Heart right ventricle (tissue), 16 donors: ENCODE data around the gene BTBD16. TPM values are rescaled to one million over a fixed set of nuclear protein-coding genes. Genes with fewer than 3 reads are reported as not detected.

Source experiments
- ATAC-seq, 8 donors: fragments of 200-7000 bp; cut with Tn5 transposase; one replicate each; pipeline ENCODE4 v1.9.1; 2020; ENCODE audit warnings: mild to moderate bottlenecking in 8 of 8, moderate library complexity in 8 of 8, moderate number of reproducible peaks in 1 of 8
- DNase-seq, 2 donors: peaks; one replicate each; pipeline ENCODE4 v3.0.0-alpha.2; 2020
- H3K27ac ChIP-seq, 10 donors: fragments of 200-600 bp; sonication (generic) in 2 of 10; one replicate each; pipeline versions ENCODE4 v1.5.0 to v1.8.0; 2020 to 2022; ENCODE audit warnings: mild to moderate bottlenecking in 3 of 10
- H3K27me3 ChIP-seq, 7 donors: fragments of 200-600 bp; one replicate each; pipeline ENCODE4 v1.8.0; 2021 to 2022; ENCODE audit warnings: mild to moderate bottlenecking in 2 of 7
- H3K36me3 ChIP-seq, 9 donors: fragments of 200-600 bp; sonication (generic) in 1 of 9; one replicate each; pipeline versions ENCODE4 v1.5.0 to v1.8.0; 2020 to 2022; ENCODE audit warnings: mild to moderate bottlenecking in 2 of 9
- H3K4me1 ChIP-seq, 9 donors: fragments of 200-600 bp; sonication (generic) in 1 of 9; one replicate each; pipeline versions ENCODE4 v1.5.0 to v1.8.0; 2020 to 2022; ENCODE audit warnings: mild to moderate bottlenecking in 4 of 9
- H3K4me3 ChIP-seq, 10 donors: fragments of 200-600 bp; sonication (generic) in 2 of 10; one replicate each; pipeline versions ENCODE4 v1.5.0 to v1.8.0; 2020 to 2022; ENCODE audit warnings: mild to moderate bottlenecking in 7 of 10, moderate library complexity in 2 of 10
- H3K9me3 ChIP-seq, 11 donors: fragments of 200-600 bp in 10 of 11; sonication (generic) in 2 of 11; one replicate each; pipeline versions ENCODE4 v1.5.0 to v1.8.0; 2013 to 2022; ENCODE audit warnings: mild to moderate bottlenecking in 2 of 11, control low read depth in 1 of 11, moderate library complexity in 1 of 11
- CTCF ChIP-seq, 9 donors: fragments of 200-600 bp; sonication (generic) in 2 of 9; IDR thresholded peaks; one replicate each; pipeline versions ENCODE4 v1.5.0 to v1.8.0; 2021 to 2022; ENCODE audit warnings: antibody characterized with exemption in 9 of 9, mild to moderate bottlenecking in 5 of 9, moderate library complexity in 1 of 9
- WGBS, 2 donors: extraction: QIAGEN DNeasy Blood & Tissue Kit; methylation state at CpG; one replicate each; pipeline ENCODE4 v1.1.7; 2013; ENCODE audit warnings: inconsistent platforms in 1 of 2; 5-methylcytosine and 5-hydroxymethylcytosine counted together
- intact Hi-C, 10 donors: fragments of 100-400 bp; cut with DNase I; formaldehyde crosslinking; loops; one replicate each; pipeline versions ENCODE4 v1.11.1 to v1.14.2; 2022
- polyA plus RNA-seq, 2 donors: library from polyadenylated mRNA; stranded (reverse); fragments of 200-250 nt; gene quantifications; one replicate each; pipeline ENCODE4 v1.2.3, GENCODE V29; 2013
- total RNA-seq, 10 donors: library from RNA; stranded (reverse); fragmentation: NEBNext Ultra II Directional in 3 of 10; extraction: Animal tissue kit (Norgen Biotek cat#: 25700) in 3 of 10; gene quantifications; one replicate each; pipeline versions ENCODE4 v1.2.1 to v1.2.4, GENCODE V29; 2021 to 2023
- donor health status: Arrhythmogenic right ventricular cardiomyopathy.
- donor health status: ischemic (EF 13 %, LVEDD 7.1; RV severe dilation, severe dysfunction).
- donor health status: healthy with polysubstance abuse.
- donor health status: DM: no; HTN: yes; CAD: no.
- donor health status: DM: no; HTN: no; CAD: no.
- donor health status: ischemic (EF 25% LVEDD 6.9; RV normal size, moderate dysfunction).
- donor health status: ischemic (EF 25% LVEDD 5.7; RV mildly dilated, moderate dysfunction).
- donor health status: healthy.
- donor health status: DM: yes; HTN: yes; CAD: no.
- donor health status: Ischemic cardiomyopathy.
- donor health status: ischemic (EF 35%, LVEDD 5.7; RV mildly dilated, moderate dysfunction).
- donor health status: nonischemic (EF 11% LVEDD 7.7; RV severe dilation, severe dysfunction).
- donor health status: DM: yes; HTN: yes; CAD: no.
- donor health status: PGD.
- donor health status: ischemic (EF 29% LVEDD 5.4; RV normal size, mild dysfunction).
- donor health status: nonischemic (EF 23%, LVEDD 6.1; RV moderate dilation, normal function).

Gene BTBD16
- total and polyA plus RNA-seq, 12 donors, result 0.29 to 0.76 TPM; not detected in 10

GRCh38 chr10:122225330-122225729 is 45.8 kb upstream of the BTBD16 start:
- DNase-seq (no peak), ATAC-seq (no peak)
- H3K27ac ChIP-seq, result no peak overlapping the region
- no peak overlapping the region for H3K4me3 ChIP-seq
- H3K9me3 ChIP-seq, result no peaks in the 10 kb centered on the region
- peaks cover 4 to 100% (median 63%) of the 10 kb centered on the region in 9 donors for H3K36me3 ChIP-seq
- intact Hi-C loops, result no loop called here
- 88 to 89% methylated on average over 9 of the region's 9 CpGs for WGBS, 2 donors
- no peaks in the 10 kb centered on the region for H3K27me3 ChIP-seq
- H3K4me1 ChIP-seq, result peaks cover 0 to 3% (median 0%) of the 10 kb centered on the region in 9 donors
- TF ChIP-seq CTCF (IDR thresholded peaks at IDR 0.05), result no peak

GRCh38 chr10:122227754-122228153 is 43.3 kb upstream of the BTBD16 start:
- Histone ChIP-seq H3K4me1 (peaks cover 0 to 9% (median 0%) of the 10 kb centered on the region in 9 donors), H3K27ac (no peak overlapping the region), H3K27me3 (no peaks in the 10 kb centered on the region), H3K9me3 (no peaks in the 10 kb centered on the region), H3K36me3 (peaks cover 4 to 100% (median 67%) of the 10 kb centered on the region in 9 donors), H3K4me3 (no peak overlapping the region)
- peak in 3 of 8 donors; percentile 7 to 31 (median 16) for ATAC-seq
- intact Hi-C loops, result no loop called here
- DNase-seq, result no peak
- TF ChIP-seq CTCF (IDR thresholded peaks at IDR 0.05), result no peak
- WGBS, 2 donors, result 50 to 62% methylated on average over 4 of the region's 4 CpGs

GRCh38 chr10:122229666-122230065 is 41.4 kb upstream of the BTBD16 start:
- peaks cover 0 to 24% (median 6%) of the 10 kb centered on the region in 9 donors for H3K4me1 ChIP-seq
- intact Hi-C loops, result no loop called here
- no peak for DNase-seq
- H3K9me3 ChIP-seq, result no peaks in the 10 kb centered on the region
- H3K36me3 ChIP-seq, result peaks cover 4 to 94% (median 61%) of the 10 kb centered on the region in 9 donors
- ATAC-seq, result no peak
- WGBS, 2 donors, result 53 to 63% methylated on average over 2 of the region's 2 CpGs
- H3K27ac ChIP-seq, result no peak overlapping the region
- no peaks in the 10 kb centered on the region for H3K27me3 ChIP-seq
- no peak for TF ChIP-seq CTCF (IDR thresholded peaks at IDR 0.05)
- no peak overlapping the region for H3K4me3 ChIP-seq

GRCh38 chr10:122230222-122230621 is 40.9 kb upstream of the BTBD16 start:
- DNase-seq (no peak), ATAC-seq (no peak)
- intact Hi-C loops, result no loop called here
- H3K9me3 ChIP-seq, result no peaks in the 10 kb centered on the region
- no peak overlapping the region for H3K27ac ChIP-seq
- no peak for TF ChIP-seq CTCF (IDR thresholded peaks at IDR 0.05)
- H3K4me1 ChIP-seq, result peaks cover 0 to 24% (median 6%) of the 10 kb centered on the region in 9 donors
- no peak overlapping the region for H3K4me3 ChIP-seq
- no peaks in the 10 kb centered on the region for H3K27me3 ChIP-seq
- peaks cover 4 to 94% (median 55%) of the 10 kb centered on the region in 9 donors for H3K36me3 ChIP-seq
- 95 to 96% methylated on average over 19 of the region's 19 CpGs for WGBS, 2 donors
